Occipital lobe (tissue), 3 donors: ENCODE results near the gene NCKAP1. TPM values are rescaled to one million over a fixed set of nuclear protein-coding genes. Genes with fewer than 3 reads are reported as not detected.
"Not testable (repeated sequence)": the region's sequence is repeated elsewhere in the genome, so short reads cannot be mapped to it uniquely, and the experiment has no call there.

Experiments used
- DNase-seq: peaks from one replicate; lab custom pipeline; 2025; lab: John Stamatoyannopoulos, UW
- small RNA-seq: library from RNA; depleted of rRNA; stranded (forward); fragments of <200 nt; gene quantifications from one replicate; pipeline ENCODE3, GENCODE V24; 2014
- total RNA-seq: library from RNA; depleted of rRNA; stranded (reverse); fragments of >200 nt; gene quantifications from one replicate; pipeline ENCODE4 v1.2.3, GENCODE V29; 2014

Gene NCKAP1
- total RNA-seq, 1 donor from 2014 or later: 244 TPM

DNA sequence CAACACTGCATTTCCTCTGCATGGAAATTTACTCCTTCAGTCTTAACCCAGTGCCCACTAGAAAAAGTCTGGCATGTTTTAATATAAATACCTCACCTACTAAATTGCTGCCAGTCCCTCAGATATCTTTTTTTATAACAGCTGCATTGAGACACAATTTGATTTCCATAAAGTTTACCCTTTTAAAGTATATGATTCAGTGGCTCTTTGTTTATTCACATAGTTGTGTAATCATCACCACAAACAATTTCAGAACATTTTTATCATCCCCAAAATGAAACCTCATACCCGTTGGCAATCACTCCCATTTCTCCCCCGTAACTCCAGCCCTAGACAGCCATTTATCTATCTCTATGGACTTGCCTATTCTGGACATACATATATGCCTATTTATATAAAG lies 154.8 kb downstream of the NCKAP1 start:
- no peak for DNase-seq

DNA sequence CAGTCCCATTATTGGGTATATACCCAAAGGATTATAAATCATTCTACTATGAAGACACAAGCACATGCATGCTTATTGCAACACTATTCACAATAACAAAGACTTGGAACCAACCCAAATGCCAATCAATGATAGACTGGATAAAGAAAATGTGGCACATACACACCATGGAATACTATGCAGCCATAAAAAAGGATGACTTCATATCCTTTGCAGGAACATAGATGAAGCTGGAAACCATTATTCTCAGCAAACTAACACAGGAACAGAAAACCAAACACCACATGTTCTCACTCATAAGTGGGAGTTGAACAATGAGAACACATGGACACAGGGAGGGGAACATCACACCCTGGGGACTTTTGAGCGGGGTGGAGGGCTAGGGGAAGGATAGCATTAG lies 158.2 kb downstream of the NCKAP1 start:
- not testable (repeated sequence) for DNase-seq

DNA sequence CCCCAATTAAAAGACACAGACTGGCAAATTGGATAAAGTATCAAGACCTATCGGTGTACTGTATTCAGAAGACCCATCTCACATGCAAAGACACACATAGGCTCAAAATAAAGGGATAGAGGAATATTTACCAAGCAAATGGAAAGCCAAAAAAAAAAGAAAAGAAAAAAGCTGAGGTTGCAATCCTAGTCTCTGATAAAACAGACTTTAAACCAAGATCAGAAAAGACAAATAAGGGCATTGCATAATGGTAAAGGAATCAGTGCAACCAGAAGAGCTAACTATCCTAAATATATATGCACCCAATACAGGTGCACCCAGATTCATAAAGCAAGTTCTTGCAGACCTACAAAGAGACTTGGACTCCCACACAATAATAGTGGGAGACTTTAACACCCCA lies 161.6 kb downstream of the NCKAP1 start:
- not testable (repeated sequence) for DNase-seq

DNA sequence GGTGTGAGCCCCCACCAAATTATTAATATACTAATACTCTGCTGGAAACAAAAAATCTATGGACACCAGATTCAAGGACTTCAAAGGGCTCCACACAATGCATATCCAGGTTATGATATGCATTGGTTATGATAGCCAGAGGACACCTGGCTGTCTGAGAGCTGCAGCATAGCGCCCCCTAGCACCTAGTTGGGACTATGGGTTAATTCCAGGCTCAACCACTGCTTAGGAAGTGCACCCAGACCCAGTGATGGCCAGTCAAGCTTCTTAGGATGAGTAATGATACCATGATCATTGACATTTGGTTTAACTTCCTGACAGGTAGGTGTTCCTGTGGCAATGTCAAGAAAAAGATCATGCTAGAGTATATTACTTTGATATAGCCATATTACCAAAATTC lies 168.0 kb downstream of the NCKAP1 start:
- DNase-seq: no peak

DNA sequence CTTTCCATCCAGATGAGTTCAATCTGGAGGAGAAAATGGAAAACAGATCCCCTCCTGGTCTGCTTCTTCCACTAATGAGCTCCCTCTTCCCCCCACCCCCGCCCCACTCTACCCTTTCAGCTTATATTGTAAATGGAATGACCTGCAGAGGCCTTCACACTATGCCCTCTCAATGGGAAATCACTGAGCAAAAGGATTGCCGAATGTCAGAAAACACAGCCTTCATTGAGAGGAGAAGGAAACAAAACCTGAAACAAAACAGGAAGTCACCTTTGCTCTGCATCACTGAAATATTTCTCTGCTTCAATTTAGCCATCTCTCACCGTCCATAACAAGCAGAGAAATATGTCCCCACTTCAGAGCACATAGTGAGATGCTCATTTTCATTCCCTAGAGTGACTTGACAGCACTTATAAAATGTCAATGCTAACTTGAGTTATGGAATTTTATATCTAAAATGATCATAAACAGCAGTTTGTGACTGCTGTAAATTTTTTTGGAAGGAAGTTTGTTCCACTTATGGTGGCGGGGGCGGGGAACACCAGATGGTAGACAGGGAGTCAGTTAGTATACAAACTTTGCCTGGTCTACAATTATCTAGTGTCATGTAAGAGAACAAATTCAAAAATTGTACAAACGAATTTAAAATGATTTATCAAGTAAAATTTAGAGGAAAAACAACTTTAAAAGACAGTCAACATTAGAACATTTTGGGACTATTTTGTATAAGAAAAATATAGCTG lies 170.0 kb downstream of the NCKAP1 start:
- no peak for DNase-seq

DNA sequence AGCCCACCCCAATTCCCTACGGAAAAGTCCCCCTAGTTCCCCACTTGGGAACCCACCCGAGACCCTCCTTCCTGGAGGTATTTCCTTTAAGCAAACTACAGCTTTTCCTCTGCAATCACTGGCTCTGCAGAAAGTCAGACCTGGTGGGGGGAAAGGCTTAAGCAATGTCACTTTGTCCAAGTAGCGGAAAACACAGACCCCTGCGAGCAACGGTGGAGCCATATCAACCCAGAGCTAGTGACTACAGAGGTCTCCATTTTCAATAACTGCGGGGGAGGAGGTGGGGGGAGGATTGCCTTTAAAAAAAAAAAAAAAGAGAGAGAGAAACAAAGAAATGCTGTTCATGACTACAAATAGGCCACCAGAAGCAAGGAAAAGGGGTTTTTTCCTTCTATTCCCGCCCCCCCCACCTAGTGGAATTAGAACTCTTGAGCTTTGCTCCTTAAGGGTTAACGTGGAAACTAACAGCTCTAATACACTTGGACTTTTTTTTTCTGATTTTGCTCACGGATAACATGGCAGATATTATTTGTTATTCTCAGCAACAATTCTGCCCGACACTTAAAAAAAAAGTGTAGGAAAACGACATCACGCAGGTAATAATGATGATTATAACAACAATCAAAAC lies 170.7 kb downstream of the NCKAP1 start:
- DNase-seq: no peak

DNA sequence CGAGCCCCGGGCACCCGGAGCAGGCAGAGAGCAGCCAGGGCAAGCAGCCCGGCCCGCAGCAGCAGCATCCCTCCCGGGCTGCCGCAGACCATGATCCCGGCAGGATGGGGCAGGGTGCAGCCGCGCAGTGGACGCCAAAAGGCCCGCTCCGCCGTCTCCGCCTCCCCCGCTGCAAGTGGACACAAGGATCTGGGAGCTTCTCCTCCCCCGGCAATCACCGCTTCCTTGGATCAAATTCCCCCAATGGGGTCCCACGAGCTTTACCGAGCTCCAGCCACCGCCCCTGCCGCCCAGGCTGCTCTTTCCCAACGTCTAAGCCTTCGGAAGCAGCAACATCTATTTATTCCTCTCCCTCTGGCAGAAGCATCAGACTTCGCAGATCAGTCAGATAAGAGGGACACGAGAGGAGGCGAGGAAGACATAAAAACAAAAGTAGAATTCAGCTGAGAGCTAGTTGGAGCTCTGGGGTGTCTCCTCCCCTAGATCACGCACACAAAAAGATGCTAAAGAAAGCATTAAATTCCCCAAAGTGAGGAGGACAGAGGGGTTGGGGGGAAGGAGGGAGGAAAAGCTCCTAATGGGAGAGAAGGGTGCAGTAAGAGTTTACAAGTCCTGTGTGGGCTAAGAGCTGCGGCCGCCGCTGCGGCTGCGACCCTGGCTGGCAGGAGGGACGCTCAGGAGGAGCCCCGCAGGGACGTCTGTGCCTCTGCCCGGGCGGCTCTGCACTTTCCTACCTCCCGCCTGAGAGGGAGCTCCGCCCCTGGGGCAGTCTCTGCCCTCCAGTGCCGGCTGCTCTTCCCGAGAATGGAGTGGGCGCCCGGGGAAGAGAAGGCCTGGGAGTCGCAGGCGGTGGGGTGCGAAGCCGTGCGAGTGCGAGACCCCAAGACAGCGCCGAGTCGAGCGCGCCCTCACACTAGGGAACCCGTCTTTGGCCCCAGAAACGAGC lies 171.5 kb downstream of the NCKAP1 start, which contains the start of gene FRZB:
Gene FRZB (minus strand): TSS at position 177 of the 946 bp plus-strand sequence. CDS start 85 bp downstream, at position 92.
- no peak for DNase-seq

DNA sequence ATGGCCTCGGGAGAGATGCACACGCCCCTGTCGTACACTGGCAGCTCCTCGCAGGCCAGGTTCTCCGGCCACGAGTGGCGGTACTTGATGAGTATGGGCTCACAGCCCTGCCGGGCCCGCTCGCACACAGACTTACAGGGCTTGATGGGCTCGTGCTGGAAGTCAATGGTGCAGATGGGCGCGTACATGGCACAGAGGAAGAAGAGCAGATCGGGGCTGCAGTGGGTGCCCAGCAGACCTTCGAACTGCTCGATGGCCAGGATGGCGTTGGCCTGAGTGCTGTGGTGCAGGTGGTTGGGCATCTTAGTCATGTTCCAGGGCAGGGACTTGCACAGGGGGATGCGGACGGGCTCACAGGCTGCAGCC lies 172.2 kb downstream of the NCKAP1 start:
- no peak for DNase-seq

DNA sequence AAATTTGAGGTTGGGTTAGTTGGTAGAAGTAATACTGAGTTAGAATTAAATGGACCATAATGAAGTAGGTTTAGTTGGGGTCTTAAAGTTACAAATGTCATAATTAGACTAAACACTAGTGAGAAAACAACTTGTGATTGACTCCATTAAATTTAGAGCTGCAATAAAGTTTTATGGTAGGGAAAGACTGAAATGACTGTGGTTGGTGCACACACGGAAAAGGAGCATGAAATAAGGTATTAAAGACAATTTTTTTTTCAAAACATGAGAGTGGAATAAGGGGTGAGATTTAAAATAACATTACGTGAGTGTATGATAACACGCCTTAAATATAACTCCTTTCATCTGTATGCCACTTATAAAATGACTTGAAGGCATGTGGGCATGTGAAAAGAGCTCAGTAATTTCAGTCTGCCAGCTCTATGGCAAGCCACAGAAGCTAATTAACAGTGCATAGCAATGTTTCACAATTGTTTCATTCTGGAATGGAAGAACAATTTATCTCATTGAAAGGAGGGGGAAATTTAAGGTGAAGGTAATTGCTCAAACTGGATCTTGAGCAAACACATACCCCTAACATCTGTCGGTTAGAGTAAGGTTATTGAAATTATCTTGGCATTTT lies 173.2 kb downstream of the NCKAP1 start:
- DNase-seq: no peak

DNA sequence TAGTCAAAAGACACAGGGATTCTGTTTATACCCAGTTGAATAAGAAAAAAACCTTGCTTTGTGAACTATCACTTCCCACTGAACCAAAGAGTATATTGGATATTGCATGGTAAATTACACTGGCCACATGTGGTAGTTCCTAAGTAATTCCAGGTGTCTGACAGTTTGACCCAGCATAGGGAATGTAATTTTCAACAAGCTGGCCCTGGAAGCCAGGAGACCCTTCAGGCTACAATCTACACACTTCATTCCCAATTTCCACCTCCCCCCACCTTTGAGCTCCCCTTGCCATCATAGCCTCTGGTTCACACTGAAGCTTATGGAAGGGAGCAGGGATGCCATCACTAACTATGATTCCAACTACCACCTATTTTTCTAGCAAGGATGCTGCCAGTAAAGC lies 174.6 kb downstream of the NCKAP1 start:
- no peak for DNase-seq

DNA sequence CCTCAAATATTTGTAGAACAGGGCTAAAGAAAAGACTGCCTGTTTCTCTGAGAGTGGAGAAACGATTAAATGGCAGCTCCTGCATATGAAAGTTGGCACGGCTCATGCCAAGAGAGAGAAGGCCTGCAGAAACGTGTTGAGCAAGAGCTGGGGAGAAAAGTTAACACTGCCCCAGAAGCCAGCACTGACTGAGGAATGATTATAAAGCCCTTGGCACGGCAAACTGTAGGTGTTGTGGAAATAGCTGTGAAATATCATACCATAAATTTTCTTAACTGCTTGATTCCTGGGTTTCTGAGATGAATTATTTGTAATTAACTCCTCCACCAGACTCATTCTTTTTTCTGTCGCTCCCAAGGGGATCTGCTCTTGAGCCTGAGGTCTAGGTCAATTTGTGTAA lies 176.2 kb downstream of the NCKAP1 start:
- no peak for DNase-seq

DNA sequence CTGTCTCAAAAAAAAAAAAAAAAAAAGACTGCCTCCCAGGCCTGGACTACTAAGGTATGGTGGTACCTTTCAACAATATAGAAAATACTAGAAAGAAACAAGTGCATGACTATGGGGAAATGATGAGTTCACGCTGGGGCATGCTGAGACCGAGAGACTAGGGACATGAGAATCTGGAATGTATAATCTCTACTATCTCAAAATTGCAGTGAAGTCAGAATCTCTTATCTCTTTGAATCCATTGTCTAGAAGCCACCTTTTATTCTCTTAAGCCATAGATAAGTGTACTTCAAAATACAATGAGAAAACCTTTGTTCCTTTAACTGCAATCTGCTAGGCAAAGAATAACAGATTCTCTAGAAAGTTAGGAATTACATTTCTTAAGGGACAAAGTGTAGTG lies 177.4 kb downstream of the NCKAP1 start:
- no peak for DNase-seq

Small RNA genes lying within 50 kb of the gene (small RNA-seq; reads per million reads assigned to genes)
- gene RF00019: not detected
- not detected for gene RF00599
- gene RNU6-1122P: not detected

Other genes starting within 250 kb of the NCKAP1 start
- gene FRZB, start 171.8 kb downstream of the NCKAP1 start, total RNA-seq: 19.8 TPM
- 19.3 TPM for gene DUSP19, start 40.3 kb upstream of the NCKAP1 start, total RNA-seq
- 58.6 TPM for gene NUP35, start 86.0 kb upstream of the NCKAP1 start, total RNA-seq